GM19023 (cell line): ENCODE measurements around the gene TIAM2.
"Not testable (repeated sequence)": the region's sequence is repeated elsewhere in the genome, so short reads cannot be mapped to it uniquely, and the experiment has no call there.

Source experiments
- ATAC-seq: cut with Tn5 transposase; IDR thresholded peaks from one replicate; pipeline ENCODE4 v1.9.1; 2021; ENCODE audit warnings: mild to moderate bottlenecking, moderate library complexity; ENCODE audit not compliant: unreplicated experiment

Gene TIAM2

GRCh38 chr6:155252581-155252980 is 257.5 kb downstream of the TIAM2 start:
- ATAC-seq = no peak

GRCh38 chr6:155253337-155253736 is 258.2 kb downstream of the TIAM2 start:
- ATAC-seq = no peak

- no peak for ATAC-seq
These were observed 259.0 kb downstream of the TIAM2 start for GRCh38 chr6:155254139-155254538.

- no peak for ATAC-seq
These were observed 261.1 kb downstream of the TIAM2 start for GRCh38 chr6:155256122-155256795.

- ATAC-seq = no peak
These were observed 262.7 kb downstream of the TIAM2 start for GRCh38 chr6:155257796-155258195.

- no peak for ATAC-seq
These were observed 264.1 kb downstream of the TIAM2 start for GRCh38 chr6:155259204-155259603.

- no peak for ATAC-seq
These were observed 264.8 kb downstream of the TIAM2 start for GRCh38 chr6:155259897-155260296.

- ATAC-seq = peak; percentile 58
These were observed 265.6 kb downstream of the TIAM2 start for GRCh38 chr6:155260686-155261085.

- no peak for ATAC-seq
These were observed 266.2 kb downstream of the TIAM2 start for GRCh38 chr6:155261111-155261900.

GRCh38 chr6:155262655-155263054 is 267.5 kb downstream of the TIAM2 start:
- no peak for ATAC-seq

- no peak for ATAC-seq
These were observed 268.4 kb downstream of the TIAM2 start, which contains the start of gene CLDN20 for GRCh38 chr6:155263373-155264063. CLDN20 (plus strand) TSS chr6:155264013; CDS start chr6:155275720, 11,707 bp downstream.

- ATAC-seq = no peak
These were observed 269.7 kb downstream of the TIAM2 start for GRCh38 chr6:155264693-155265320.

- no peak for ATAC-seq
These were observed 270.9 kb downstream of the TIAM2 start for GRCh38 chr6:155265843-155266535.

- no peak for ATAC-seq
These were observed 272.3 kb downstream of the TIAM2 start for GRCh38 chr6:155267411-155267810.

GRCh38 chr6:155268088-155268867 is 273.2 kb downstream of the TIAM2 start:
- ATAC-seq = not testable (repeated sequence)

- ATAC-seq = no peak
These were observed 274.6 kb downstream of the TIAM2 start for GRCh38 chr6:155269765-155270164.

GRCh38 chr6:155270561-155271091 is 275.5 kb downstream of the TIAM2 start:
- ATAC-seq = no peak

- ATAC-seq = no peak
These were observed 276.0 kb downstream of the TIAM2 start for GRCh38 chr6:155271145-155271544.
